CD4-positive, alpha-beta T cell treated with Interleukin-17A for 1 hour (primary cell): ENCODE data around the gene CCDC182.

Experiments
- DNase-seq: peaks from one replicate; pipeline ENCODE4 v3.0.0-alpha.2; 2020

The CCDC182 gene

DNA sequence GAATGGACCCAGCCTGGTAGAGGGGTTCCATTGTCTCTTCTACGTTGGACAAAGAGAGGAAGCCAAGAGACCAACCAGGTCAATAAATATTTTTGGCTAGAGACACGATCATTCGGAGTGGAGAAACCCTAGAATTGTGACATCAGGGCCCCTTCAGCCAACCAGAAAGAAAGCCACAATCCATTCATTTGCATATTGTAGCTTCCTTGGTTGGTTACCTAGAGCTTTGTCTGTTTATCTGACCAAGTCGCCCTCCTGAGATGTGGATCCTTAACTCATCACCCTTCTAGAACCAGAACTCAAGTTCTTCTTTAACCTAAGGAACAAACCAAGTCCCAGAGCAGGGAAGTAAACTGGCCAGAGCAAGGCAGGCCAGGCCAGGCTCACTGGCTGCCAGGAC, at the start of gene CCDC182:
CCDC182 (minus strand) TSS at position 58 of the 400 bp plus-strand sequence; CDS start at position 31, 27 bp downstream.
- DNase-seq, result no peak

DNA sequence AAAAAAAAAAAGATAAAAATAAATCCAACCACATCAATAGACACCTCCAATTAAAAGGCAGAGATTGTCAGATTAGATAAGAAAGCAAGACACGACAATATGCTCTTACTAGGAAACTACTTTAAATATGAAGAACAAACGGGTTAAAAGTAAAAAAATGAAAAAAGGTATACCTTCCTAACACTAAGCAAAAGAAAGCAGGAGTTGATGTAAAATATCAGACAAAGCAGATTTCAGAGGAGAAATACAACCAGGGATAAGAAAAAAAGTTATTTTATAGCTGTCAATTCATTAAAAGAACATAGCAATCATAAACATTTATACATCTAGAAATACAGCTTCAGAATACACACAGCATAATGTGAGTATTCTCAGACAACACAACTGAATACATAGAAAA, 49.7 kb upstream of the CCDC182 start:
- DNase-seq, result no peak

DNA sequence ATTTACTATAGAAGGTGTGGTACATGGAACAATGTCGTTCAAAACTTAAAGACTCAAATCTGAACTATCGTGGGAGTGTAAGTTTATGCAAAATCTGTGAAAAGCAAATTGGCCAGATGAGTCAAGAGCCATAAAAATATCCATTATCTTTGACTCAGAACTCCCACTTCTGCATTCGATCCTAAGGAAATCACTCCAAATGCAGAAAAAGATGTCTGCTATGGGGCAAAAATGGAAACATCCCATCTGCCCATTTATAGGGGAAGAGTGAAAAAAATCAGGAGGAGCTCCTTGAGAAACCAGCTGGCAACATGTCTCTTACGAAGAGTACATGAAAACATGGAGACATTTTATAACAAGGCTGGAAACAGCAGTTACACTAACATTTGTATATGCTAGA, 43.6 kb upstream of the CCDC182 start:
- no peak for DNase-seq

DNA sequence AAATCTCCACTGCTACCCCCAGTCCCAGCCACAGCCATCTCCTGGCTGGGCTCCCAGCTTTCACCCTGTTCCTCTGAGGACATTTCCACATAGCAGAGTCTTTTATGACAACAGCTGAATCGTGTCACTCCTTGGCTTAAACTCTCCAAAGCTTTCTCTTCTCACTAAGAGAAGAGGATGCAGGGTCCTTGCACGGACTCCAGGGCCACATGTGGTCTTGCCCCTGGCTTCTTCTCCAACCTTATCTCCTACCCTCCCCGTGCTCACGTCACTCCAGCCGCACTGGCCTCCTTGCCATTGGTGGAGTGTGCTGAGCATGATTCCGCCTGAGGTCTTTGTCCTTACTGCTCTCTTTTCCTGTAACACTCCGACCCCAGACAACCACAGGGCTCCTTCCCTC, 39.9 kb upstream of the CCDC182 start:
- no peak for DNase-seq

- DNase-seq, result no peak
These were observed 39.3 kb upstream of the CCDC182 start for GRCh38 chr17:57784226-57784895.

- DNase-seq, result peak; percentile 69
These were observed 38.2 kb upstream of the CCDC182 start for GRCh38 chr17:57783338-57783742.

DNA sequence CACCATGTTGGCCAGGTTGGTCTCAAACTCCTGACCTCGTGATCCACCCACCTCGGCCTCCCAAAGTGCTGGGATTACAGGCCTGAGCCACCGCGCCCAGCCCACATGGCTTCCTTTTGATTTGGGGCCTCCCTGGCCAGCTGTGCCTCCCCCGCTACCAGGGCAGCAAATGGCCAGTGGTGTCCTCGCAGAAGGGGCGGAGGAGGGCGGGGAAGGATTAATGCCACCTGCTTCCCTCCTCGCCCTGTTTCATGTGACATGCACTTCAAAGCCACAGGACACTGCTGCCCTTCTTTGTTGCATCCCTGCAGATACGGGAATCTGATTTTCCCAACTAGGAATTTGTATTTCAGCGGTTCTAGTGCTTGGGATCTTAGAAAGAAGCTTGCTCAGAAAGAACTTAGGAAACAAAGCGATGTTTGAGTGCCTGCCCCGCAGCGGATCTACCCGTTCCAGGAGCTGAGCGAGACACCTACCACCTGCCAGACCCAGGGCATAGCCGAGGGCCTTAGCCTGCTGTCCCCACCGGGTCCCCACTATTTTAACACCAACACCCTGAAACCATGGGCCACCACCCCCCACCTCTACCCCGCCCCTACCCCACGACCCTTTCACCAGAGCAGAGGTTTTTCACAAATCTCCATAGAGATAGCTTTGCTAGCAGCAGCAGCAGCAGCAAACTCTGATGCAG, 37.7 kb upstream of the CCDC182 start:
- no peak for DNase-seq

DNA sequence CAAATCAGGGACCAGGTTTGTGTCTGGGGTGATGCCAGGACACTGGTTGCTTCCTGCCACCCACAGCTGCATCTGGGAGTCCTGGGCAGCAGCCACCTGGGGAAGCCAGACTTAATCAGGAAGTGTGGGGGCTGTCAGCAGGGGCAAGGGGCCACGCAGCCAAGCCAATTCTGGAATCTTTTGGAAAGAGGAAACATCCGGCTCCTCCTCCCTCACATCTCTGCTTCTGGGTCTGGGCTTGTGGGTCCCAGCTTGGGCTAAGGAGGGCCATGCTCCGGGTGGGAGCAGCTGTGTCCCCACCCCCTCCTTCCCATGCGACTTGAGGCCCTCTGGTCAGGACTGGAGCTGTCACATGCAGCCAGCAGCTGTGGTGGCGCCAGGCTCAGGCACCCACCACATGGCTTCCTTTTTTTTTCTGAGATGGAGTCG, 37.0 kb upstream of the CCDC182 start:
- no peak for DNase-seq

DNA sequence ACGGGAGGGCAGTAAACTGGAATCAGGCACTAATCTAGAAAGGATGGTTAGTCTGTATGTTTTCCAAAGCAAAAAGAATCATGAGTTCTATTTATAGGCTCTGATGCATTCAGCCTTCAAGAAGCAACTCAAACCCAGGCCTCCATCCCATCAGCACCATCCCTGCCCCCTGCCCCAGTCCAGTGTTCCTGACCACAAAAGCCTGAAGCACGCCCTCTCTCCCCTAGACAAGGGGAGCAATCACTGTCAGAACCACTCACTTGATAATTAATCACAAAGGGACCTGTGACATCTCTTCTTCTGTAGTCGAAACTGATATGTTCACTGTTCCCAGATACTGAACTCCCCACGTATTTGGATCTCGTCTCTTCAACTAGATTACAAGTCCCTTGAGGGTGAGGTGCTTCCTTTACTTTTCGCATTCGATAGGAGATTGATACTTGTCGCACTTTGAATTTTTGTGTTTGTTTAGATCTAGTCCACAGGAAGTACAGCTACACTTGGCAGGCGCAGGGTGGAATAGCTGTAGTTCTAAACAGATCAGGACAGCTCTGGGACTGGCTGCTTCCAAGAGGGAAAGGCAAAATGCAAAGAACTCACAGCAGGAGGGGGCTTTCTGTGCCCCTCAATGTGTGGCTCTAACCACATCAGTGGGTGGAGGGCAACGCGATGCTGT, 36.4 kb upstream of the CCDC182 start:
- DNase-seq, result no peak

- DNase-seq, result no peak
These were observed 34.6 kb upstream of the CCDC182 start for GRCh38 chr17:57779706-57780105.

- DNase-seq, result no peak
These were observed 33.2 kb upstream of the CCDC182 start for GRCh38 chr17:57778306-57778705.

- no peak for DNase-seq
These were observed 31.3 kb upstream of the CCDC182 start for GRCh38 chr17:57776366-57776765.

GRCh38 chr17:57774872-57775271, 29.8 kb upstream of the CCDC182 start:
- DNase-seq, result no peak

DNA sequence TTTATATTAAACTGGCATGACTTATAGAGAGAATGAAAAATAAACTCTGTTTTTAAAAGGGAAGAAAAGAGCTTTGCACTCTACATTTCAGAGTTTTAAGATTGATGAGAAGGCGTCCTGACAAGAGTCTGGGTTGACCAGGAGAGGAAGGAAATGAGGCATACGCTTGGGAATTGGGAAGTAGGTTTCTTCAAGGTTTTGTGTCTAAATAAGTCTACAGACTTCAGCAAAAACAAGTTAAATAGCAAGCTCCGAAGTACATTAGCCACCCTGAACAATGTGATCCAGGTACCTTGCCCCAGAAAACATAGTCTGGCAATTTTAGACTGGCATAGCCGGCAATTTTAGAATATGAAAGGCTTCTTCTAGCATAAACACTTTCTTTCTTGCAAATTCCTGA, 28.5 kb upstream of the CCDC182 start:
- DNase-seq, result no peak

DNA sequence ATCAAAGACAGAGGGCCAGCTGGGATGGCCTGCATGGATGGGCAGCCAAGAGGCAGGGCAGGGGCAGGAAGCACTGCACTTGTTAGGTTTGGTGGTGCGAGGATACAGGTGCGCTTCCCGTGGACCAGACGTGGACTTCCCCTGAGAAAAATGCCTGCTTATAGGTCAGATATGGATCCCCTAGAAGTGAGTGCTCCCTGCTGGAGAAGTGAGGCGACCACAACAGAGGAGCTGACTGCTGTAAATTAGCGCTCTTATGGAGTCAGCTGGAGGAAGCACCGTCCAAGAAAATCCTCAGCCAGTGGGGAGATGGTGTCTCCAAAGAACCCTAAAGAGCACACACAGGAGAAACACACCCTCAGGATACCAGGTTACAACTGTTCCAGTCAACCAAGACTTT, 27.7 kb upstream of the CCDC182 start:
- DNase-seq, result no peak

GRCh38 chr17:57767561-57767960, 22.5 kb upstream of the CCDC182 start:
- no peak for DNase-seq

GRCh38 chr17:57766318-57766943, 21.3 kb upstream of the CCDC182 start:
- DNase-seq, result no peak

DNA sequence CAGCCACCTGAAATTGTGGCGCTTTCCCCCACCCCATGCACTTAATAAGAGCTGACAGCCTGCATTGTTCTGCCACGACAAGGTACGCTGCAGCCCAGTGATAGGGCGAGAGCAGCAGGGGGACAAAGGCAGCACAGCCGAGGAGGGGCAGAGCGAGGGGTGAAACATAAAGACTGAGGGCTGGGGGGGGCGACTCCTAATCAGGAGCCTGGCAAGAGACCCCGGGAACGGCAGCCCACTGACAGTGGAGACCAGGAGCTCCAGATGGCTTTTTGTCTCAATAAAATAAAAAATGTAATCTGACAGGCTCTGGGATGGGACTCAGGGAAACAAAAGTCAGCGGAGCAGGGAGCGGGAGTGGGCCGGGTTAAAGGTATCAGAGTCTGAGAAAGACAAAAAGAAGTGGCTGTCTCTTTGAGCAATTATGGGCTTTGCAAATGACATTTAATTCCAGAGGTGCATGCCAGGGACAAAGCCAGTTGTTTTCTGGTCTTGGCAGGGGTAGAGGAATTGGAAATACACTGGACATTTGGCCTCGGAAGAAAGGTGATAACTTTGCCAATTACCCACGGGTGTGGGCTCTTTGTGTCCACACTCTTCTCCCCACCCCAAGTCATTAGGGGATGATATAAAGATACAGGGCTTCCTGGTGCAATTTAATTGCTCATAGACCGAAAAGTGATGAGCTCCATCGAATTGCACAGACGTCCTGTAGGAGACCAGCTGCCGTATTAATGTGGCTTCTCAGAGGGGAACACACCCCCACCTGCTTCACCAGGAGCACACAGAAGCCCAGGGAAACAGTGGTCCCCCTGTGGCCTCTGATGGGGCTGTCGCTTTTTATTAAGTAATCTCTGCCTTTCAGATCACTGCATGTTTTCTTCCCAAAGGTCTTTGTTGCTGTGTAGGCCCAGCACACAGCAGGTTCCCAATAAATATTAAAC, 17.6 kb upstream of the CCDC182 start:
- DNase-seq, result no peak

DNA sequence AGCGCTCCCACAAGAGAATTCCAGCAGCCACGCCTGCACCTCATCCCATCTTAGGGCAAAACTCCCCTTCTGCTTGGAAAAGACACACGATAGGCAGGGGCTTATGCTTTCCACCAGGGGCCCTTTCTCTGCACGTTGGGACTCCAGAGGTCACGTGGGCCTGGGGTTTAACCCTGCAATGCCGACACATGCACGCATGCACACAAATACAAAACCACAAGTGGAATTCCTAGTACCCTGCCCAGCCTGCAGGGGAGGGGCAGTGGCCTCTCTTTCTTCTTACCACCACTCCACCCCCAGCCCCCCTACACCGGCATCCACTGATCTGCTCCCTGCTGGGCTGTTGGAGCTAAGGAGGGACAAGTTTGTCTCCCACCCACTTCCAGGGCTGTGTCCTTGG, 16.8 kb upstream of the CCDC182 start:
- no peak for DNase-seq

GRCh38 chr17:57760046-57760445, 14.9 kb upstream of the CCDC182 start:
- no peak for DNase-seq

- no peak for DNase-seq
These were observed 13.6 kb upstream of the CCDC182 start for GRCh38 chr17:57758654-57759053.

DNA sequence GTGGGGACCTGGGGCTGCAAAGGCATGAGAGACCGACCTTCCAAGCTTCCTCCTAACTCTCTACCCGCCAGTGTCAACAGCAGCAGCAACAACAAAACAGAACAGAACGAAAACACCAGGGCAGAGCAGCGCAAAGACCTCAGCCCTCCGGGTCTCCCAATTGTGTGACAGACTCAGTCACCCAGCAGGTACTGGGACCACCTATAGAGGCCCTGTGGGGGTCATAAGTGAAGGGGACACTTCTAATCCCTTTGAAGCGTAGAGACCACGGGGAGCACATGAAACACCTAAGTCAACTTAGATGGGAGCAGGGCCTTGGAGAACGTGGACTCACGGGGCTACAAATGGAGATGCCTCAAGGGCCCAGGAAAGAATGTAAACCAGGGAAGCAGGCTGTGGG, 12.6 kb upstream of the CCDC182 start:
- no peak for DNase-seq

GRCh38 chr17:57756951-57757350, 11.9 kb upstream of the CCDC182 start:
- DNase-seq, result no peak
